Superior temporal gyrus (tissue), 1 donor: ENCODE data around the gene CEP162.
"Not testable (repeated sequence)": the region's sequence is repeated elsewhere in the genome, so short reads cannot be mapped to it uniquely, and the experiment has no call there.

Source experiments
- DNase-seq: peaks from one replicate; pipeline ENCODE4 v3.0.0-alpha.2; 2016; ENCODE audit errors: extremely low spot score

Gene CEP162, protein sequence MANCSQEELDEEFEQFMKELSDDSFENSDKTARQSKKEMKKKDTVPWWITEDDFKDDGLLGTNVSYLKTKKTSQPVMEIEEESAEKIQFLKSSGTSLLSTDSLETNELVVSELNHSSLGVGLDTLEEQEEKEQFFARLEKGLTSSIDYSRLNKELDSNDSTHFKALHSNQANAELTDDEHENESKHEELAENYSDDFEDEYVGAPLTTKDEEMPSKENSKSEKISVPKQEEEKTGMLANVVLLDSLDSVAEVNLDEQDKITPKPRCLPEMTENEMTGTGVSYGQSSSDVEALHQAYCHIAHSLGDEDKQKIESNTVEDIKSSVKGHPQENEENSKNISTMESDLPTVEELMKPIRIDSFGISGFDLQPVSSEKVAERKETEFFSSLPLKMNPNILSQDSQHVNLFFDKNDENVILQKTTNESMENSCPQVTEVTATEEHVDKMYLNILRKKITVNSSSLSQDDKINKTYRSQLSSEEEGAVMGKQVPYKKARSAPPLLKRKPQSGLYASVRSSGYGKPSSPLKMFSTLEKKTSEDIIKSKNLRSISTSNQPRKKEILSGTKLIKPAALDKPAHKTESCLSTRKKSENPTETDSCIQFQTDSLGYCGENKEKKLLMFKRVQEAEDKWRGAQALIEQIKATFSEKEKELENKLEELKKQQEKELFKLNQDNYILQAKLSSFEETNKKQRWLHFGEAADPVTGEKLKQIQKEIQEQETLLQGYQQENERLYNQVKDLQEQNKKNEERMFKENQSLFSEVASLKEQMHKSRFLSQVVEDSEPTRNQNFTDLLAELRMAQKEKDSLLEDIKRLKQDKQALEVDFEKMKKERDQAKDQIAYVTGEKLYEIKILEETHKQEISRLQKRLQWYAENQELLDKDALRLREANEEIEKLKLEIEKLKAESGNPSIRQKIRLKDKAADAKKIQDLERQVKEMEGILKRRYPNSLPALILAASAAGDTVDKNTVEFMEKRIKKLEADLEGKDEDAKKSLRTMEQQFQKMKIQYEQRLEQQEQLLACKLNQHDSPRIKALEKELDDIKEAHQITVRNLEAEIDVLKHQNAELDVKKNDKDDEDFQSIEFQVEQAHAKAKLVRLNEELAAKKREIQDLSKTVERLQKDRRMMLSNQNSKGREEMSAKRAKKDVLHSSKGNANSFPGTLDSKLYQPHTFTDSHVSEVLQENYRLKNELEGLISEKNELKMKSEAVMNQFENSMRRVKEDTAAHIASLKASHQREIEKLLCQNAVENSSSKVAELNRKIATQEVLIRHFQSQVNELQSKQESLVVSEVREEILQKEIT (N-terminal part only)

GRCh38 chr6:84227434-84228197, at the start of gene CEP162:
Gene CEP162, minus strand, starts transcription at chr6:84227643. Its CDS starts 1,250 bp downstream, at chr6:84226393.
- DNase-seq, result peak; percentile 98

- DNase-seq, result no peak
Observed at GRCh38 chr6:84274856-84275255, 47.4 kb upstream of the CEP162 start.

- DNase-seq, result peak; percentile 40
Observed at GRCh38 chr6:84273048-84273809, 45.8 kb upstream of the CEP162 start.

- no peak for DNase-seq
Observed at GRCh38 chr6:84272298-84272697, 44.9 kb upstream of the CEP162 start.

DNA sequence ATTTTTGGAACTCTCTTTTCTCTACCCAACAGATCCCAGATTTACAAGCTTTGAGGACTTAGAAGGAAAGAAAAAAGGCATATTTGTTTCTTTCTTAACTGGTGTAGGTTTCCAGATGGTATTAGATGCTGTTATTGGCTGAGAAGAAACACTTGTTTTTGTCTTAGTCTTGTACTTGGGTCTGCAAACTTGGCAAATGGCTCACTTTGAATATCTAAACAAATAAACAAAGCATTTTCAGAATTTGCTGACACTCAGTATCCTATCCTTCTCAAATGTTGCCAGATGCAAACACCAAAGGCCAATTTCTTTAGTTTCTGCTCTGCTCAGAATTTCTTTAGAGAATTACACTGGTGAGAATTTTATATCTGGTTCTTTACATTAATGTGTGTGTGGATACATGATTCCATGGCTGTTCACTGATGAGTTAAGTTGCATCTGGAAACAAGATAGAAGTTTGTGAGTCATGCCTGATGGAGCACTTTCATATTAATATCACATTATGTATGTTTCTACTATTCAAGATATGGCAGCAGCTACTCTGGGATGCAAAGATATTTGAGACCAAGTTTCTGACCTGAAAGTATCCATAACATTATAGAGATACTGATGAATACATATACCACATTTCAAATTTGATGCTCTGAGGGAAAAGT, 43.7 kb upstream of the CEP162 start:
- no peak for DNase-seq

GRCh38 chr6:84269947-84270733, 42.7 kb upstream of the CEP162 start:
- DNase-seq, result no peak

DNA sequence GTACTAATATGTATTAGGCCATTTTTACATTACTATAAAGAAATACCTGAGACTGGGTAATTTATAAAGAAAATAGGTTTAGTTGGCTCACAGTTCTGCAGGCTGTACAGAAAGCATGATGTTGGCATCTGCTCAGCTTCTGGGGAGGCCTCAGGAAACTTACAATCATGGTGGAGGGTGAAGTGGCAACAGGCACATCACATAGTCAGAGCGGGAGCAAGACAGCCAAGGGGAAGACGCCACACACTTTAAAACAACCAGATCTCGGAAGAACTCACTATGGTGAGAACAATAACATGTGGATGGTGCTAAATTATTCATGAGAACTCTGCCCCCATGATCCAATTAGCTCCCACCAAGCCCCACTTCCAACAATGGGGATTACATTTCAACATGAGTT, 41.3 kb upstream of the CEP162 start:
- DNase-seq, result no peak

DNA sequence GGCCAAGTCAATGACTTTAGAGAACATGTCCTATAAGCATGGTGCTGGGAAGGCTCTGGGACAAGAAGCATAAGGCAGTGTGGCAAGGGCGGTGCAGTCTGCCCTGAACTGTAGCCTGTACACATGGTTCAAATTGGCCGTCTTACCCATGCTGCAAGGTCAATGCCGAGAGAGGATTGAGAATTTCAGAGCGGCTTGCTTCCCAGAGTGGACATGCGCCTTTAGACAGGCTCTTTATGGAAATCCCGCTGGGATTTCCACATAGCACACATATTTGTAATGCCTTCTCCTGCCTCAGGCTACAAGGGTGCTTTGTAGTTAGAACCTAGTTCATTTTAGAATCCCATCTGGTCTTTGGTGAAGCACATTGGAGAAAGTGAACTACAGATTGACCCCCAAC, 36.1 kb upstream of the CEP162 start:
- DNase-seq, result no peak

GRCh38 chr6:84260926-84261325, 33.5 kb upstream of the CEP162 start:
- DNase-seq, result no peak

DNA sequence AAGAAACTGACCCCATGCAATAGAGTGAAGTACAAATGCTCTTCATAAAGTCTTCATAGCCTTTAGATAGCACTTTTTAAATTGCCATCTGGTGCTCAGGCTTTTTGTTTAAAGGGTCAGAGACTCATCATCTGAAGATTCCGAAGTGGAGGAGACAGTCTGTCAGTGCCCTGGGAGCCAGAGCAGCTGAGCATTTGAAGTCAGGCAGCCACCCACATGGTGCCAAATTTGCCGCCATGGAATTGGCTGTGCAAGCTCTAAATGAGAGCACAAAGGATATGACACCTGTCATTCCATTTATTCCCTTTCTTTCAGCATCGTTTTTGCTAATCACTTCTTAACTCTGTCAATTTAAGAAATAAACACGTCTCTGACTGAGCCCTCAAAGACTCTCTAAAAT, 32.8 kb upstream of the CEP162 start:
- DNase-seq, result no peak

DNA sequence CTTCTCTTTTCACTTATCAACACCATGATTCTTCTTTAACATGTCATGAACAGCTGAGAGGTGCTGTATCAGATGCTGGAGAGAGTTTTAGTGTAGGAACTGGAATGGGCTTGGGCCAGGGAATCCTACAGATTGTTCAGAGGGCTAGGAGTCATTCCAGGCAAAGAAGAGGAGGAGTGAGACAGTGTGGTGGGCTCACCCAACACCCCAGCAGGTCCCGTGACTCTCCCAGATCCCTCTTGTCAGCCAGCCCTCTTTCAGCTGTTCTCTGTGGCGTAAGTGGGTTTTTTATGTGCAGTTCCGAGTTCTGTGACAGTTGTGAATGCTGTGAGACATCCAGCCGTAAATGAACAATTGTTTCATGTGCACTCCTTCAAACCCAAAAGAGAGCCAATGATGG, 31.4 kb upstream of the CEP162 start:
- no peak for DNase-seq

- no peak for DNase-seq
Observed at GRCh38 chr6:84258268-84258667, 30.8 kb upstream of the CEP162 start.

DNA sequence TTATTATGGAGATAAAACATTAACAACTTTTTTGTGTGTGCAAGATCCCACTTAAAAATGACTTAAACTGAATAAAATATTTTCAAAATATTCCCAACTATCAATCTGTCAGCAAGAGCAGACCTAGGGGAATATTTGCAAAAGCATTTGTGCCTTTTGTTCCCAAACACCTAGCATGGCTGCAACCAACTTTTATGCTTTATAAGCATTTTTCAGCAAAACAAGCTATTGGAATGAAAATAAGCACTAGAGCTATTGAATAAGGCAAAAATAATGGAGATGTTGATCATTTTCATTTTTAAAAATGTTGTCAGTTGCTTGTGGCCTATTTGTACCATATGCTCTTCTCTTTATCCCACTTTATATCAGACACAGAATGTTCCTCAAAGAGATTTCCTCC, 28.2 kb upstream of the CEP162 start:
- DNase-seq, result no peak

GRCh38 chr6:84253380-84253779, 25.9 kb upstream of the CEP162 start:
- DNase-seq, result no peak

GRCh38 chr6:84251891-84252539, 24.6 kb upstream of the CEP162 start:
- no peak for DNase-seq

- no peak for DNase-seq
Observed at GRCh38 chr6:84249724-84250123, 22.3 kb upstream of the CEP162 start.

DNA sequence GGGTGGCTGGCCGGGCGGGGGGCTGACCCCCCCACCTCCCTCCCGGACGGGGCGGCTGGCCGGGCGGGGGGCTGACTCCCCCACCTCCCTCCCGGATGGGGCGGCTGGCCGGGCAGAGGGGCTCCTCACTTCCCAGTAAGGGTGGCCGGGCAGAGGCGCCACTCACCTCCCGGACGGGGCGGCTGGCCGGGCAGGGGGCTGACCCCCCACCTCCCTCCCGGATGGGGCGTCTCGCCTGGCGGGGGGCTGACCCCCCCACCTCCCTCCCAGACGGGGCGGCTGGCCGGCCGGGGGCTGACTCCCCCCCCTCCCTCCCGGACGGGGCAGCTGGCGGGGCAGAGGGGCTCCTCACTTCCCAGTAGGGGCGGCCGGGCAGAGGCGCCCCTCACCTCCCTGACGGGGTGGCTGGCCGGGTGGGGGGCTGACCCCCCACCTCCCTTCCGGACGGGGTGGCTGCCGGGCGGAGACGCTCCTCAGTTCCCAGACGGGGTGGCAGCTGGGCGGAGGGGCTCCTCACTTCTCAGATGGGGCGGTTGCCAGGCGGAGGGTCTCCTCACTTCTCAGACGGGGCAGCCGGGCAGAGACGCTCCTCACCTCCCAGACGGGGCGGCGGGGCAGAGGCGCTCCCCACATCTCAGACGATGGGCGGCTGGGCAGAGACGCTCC, 17.1 kb upstream of the CEP162 start:
- not testable (repeated sequence) for DNase-seq

- no peak for DNase-seq
Observed at GRCh38 chr6:84243240-84243639, 15.8 kb upstream of the CEP162 start.
